ENCODE measurements around the gene SPEM2. TPM values are rescaled to one million over a fixed set of nuclear protein-coding genes. Genes with fewer than 3 reads are reported as not detected.
A peak's percentile ranks its signal among the peaks of the same experiment; 100 is the strongest.

Gene SPEM2
- total RNA-seq, 6 experiments from 2014 or later: not detected

DNA sequence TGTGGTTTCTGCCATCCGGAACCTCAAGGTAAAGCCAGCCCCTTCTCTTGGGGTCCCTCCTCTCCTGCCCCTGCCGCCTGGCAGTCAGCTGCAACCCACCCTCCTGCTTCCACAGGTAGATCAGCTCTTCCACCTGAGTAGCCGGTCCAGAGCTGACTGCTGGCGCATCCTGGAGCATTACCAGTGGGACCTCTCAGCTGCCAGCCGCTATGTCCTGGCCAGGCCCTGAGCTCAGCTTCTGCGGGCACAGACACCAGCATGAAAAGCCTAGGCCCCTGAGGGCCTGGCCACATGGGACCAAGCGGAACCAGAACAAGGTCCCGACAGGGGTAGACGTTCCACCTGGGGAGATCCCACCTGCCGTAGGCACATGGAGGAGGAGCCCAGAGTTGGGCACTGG lies 36.6 kb upstream of the SPEM2 start:
- ATAC-seq: no peak
- no peak for TF ChIP-seq POLR2A (IDR thresholded peaks at IDR 0.05)
- TF ChIP-seq, protein P1, sequence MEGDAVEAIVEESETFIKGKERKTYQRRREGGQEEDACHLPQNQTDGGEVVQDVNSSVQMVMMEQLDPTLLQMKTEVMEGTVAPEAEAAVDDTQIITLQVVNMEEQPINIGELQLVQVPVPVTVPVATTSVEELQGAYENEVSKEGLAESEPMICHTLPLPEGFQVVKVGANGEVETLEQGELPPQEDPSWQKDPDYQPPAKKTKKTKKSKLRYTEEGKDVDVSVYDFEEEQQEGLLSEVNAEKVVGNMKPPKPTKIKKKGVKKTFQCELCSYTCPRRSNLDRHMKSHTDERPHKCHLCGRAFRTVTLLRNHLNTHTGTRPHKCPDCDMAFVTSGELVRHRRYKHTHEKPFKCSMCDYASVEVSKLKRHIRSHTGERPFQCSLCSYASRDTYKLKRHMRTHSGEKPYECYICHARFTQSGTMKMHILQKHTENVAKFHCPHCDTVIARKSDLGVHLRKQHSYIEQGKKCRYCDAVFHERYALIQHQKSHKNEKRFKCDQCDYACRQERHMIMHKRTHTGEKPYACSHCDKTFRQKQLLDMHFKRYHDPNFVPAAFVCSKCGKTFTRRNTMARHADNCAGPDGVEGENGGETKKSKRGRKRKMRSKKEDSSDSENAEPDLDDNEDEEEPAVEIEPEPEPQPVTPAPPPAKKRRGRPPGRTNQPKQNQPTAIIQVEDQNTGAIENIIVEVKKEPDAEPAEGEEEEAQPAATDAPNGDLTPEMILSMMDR (IDR thresholded peaks at IDR 0.05): no peak
- H3K27me3 ChIP-seq: no peaks in the 10 kb centered on the region
- H3K4me1 ChIP-seq: no peaks in the 10 kb centered on the region
- no peaks in the 10 kb centered on the region for H3K9me3 ChIP-seq
- H3K4me3 ChIP-seq: no peak overlapping the region
- 73% methylated on average over 4 of the region's 10 CpGs for WGBS (ENCODE audit: insufficient coverage, low coverage, low lambda C conversion rate, missing lambda C conversion rate)
- H3K27ac ChIP-seq: no peak overlapping the region
- DNase-seq: no peak
- intact Hi-C loops (cut with DNase I): no loop called here
- peaks cover 0 to 14% (median 0%) of the 10 kb centered on the region in 4 donors for H3K36me3 ChIP-seq

DNA sequence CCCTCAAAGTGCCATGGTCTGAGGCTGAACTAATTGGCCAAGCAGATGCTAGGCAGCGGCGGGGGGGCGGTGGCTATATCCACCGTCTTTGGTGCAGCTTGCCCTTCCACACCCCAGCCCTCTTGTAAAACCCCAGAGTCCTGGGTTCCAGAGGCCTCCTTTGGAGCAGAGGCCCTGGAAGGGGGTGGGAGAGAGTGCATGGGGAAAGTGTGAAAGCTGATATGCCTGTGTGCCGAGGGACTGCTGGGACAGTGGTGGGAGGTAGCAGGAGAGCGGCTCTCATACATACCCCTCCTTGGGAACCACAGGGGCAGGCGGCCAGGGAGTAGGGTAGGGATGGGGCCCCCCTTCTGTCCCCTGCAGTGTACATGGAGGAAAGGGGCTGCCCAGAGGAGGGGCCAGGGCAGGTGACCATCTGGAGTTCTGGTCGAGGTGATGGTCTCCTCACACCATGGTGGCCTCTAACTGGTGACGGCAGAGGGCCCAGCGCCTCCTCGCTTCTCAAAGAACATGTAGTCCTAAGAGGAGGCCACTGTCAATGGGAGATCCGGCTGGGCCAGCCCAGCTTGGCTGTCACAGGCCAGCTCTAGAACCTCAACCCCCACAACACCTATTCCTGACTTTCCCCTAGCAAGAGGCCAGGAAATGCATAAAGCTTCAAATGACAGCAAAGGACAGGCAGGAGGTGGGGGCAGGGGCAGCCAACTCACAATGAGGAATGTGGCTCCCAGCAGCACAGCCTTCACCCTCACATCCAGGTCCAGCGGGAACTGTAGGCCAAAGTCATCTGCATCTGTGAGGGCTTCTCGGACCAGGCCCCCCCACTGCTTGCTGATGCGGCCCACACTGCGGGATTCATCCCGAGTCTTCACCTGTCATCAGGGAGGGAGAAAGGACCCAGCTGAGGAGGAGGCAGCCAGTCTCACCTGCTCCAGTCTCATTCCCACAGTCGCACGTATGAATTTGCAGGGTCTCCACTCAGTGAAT lies 35.2 kb upstream of the SPEM2 start:
- Histone ChIP-seq H3K27ac (no peak overlapping the region), H3K36me3 (peaks cover 0 to 14% (median 0%) of the 10 kb centered on the region in 4 donors), H3K9me3 (no peaks in the 10 kb centered on the region), H3K4me3 (no peak overlapping the region), H3K27me3 (no peaks in the 10 kb centered on the region), H3K4me1 (peaks cover 0 to 4% (median 0%) of the 10 kb centered on the region in 4 donors)
- DNase-seq (peak in 1 of 3 donors; percentile 43), ATAC-seq (no peak)
- WGBS (ENCODE audit: insufficient coverage, low coverage, low lambda C conversion rate, missing lambda C conversion rate): 75% methylated on average over 3 of the region's 19 CpGs
- intact Hi-C loops (cut with DNase I): no loop called here
- no peak for TF ChIP-seq POLR2A (IDR thresholded peaks at IDR 0.05)
- TF ChIP-seq, protein P1 (IDR thresholded peaks at IDR 0.05): no peak

DNA sequence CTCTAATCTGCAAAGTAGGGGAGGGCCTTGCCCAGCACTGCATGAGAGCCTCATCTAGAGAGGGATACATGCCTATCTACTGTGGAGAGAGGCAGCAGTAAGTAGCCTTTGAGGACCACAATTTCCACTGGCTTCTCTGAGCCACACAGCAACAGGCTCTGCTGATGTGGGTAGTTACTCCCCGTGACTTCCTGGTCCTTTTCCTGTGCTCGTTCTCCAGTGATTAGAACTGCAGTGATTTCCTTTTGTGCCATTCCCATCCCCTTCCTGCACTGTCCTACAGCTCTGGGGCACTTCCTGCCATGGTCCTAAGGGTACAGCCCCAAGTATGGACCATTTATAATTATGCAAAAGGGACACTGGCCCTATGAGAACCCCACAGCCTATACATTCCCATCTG lies 34.1 kb upstream of the SPEM2 start:
- WGBS (ENCODE audit: insufficient coverage, low coverage, low lambda C conversion rate, missing lambda C conversion rate): 50% methylated on average over 1 of the region's 2 CpGs
- intact Hi-C loops (cut with DNase I): no loop called here
- peaks cover 0 to 14% (median 0%) of the 10 kb centered on the region in 4 donors for H3K36me3 ChIP-seq

DNA sequence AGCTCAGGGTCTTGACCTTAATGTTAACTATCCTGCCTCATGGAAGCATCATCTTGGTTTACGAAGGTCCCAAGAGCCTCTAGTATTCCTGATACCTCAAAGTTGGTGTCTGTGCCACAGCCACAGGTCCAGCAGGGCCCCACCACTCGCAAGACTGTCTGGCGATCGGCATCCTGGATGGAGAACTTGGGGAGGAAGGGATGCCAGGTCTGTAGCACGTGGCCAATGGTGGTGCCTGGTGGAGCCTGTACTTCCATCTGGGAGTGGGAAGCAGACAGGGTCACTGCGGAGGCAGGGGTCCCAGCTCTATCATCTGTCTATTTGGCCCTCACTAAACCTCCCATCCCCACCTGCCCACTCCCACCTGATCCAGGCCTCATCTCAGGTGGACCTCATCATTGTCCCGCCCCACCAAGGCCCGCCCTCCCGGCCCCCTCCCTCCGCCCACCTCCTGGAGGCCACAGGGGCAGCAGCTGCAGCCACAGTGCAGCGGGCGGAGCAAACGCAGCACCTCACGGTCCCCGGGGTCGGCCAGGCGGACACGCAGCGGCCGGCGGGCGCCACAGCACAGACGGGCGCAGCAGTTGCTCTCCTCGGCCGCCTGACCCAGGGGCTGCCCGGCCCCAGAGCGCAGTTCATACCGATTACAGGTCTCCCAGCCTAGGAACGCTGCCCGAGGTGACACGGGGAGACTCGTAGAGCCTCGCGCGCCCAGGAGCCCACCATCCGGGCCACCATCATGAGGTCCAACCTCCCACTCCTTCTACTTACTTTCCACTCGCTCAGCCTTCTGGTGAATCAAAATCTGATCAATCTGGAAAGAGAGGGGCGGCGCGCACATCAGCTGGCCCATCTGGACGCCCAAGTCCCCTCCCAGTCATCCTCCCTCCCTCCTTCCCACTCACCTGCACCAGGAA lies 32.5 kb upstream of the SPEM2 start:
- Histone ChIP-seq H3K4me1 (peaks cover 0 to 6% (median 0%) of the 10 kb centered on the region in 4 donors), H3K27ac (no peak overlapping the region), H3K36me3 (peaks cover 0 to 14% (median 0%) of the 10 kb centered on the region in 4 donors), H3K9me3 (no peaks in the 10 kb centered on the region), H3K27me3 (no peaks in the 10 kb centered on the region), H3K4me3 (peak overlapping the region in 2 of 3 donors; percentile 63 to 84)
- no peak for ATAC-seq
- WGBS (ENCODE audit: insufficient coverage, low coverage, low lambda C conversion rate, missing lambda C conversion rate): 77% methylated on average over 6 of the region's 42 CpGs
- TF ChIP-seq, protein P1 (IDR thresholded peaks at IDR 0.05): no peak
- TF ChIP-seq POLR2A (IDR thresholded peaks at IDR 0.05): no peak
- intact Hi-C loops (cut with DNase I): no loop called here
- peak in 1 of 3 donors; percentile 53 for DNase-seq

More for the DNA sequence above, 34.1 kb upstream of the SPEM2 start:
- TF ChIP-seq POLR2A (IDR thresholded peaks at IDR 0.05): no peak
- TF ChIP-seq, protein P1 (IDR thresholded peaks at IDR 0.05): no peak
- H3K4me1 ChIP-seq: peaks cover 0 to 6% (median 0%) of the 10 kb centered on the region in 4 donors
- no peaks in the 10 kb centered on the region for H3K27me3 ChIP-seq
- H3K4me3 ChIP-seq: no peak overlapping the region
- DNase-seq (no peak), ATAC-seq (no peak)
- no peaks in the 10 kb centered on the region for H3K9me3 ChIP-seq
- H3K27ac ChIP-seq: no peak overlapping the region
